Pancreas (tissue), 10 donors: ENCODE measurements around the gene ADO. TPM values are rescaled to one million over a fixed set of nuclear protein-coding genes. Genes with fewer than 3 reads are reported as not detected.
"Not testable (repeated sequence)": the region's sequence is repeated elsewhere in the genome, so short reads cannot be mapped to it uniquely, and the experiment has no call there.

ENCODE experiments used
- ATAC-seq, 4 donors: fragments of 200-7000 bp; cut with Tn5 transposase; one replicate each; pipeline versions ENCODE4 v1.8.0 to v1.9.1; 2020; ENCODE audit warnings: mild to moderate bottlenecking in 4 of 4, moderate library complexity in 4 of 4
- DNase-seq, 6 donors: peaks; one replicate each; pipeline ENCODE4 v3.0.0-alpha.2; 2020
- FAIRE-seq: peaks from 2 replicates; lab custom pipeline; 2012; peaks lifted over from hg19 to GRCh38; lab: Jason Lieb, UNC
- H3K27ac ChIP-seq, 4 donors: fragments of 200-600 bp; sonication (generic); 1 replicate in 3 of 4; 2 replicates in 1 of 4; pipeline versions ENCODE4 v1.5.0 to v1.8.0; 2020
- H3K27me3 ChIP-seq, 4 donors: fragments of 200-600 bp; one replicate each; pipeline ENCODE4 v1.8.0; 2021
- H3K36me3 ChIP-seq, 3 donors: fragments of 200-600 bp; sonication (generic) in 1 of 3; one replicate each; pipeline versions ENCODE4 v1.5.0 to v1.8.0; 2020 to 2021
- H3K4me1 ChIP-seq, 3 donors: fragments of 200-600 bp; one replicate each; pipeline ENCODE4 v1.8.0; 2021
- H3K4me3 ChIP-seq, 4 donors: fragments of 200-600 bp; sonication (generic) in 2 of 4; one replicate each; pipeline versions ENCODE4 v1.5.0 to v1.8.0; 2020 to 2021
- H3K9me3 ChIP-seq, 4 donors: fragments of 200-600 bp; one replicate each; pipeline ENCODE4 v1.8.0; 2021
- CTCF ChIP-seq, 4 donors: fragments of 200-600 bp; sonication (generic) in 3 of 4; IDR thresholded peaks; one replicate each; pipeline versions ENCODE4 v1.5.0 to v1.8.0; 2021; ENCODE audit warnings: antibody characterized with exemption in 4 of 4
- WGBS, 2 donors: extraction: QIAGEN DNeasy Blood & Tissue Kit; methylation state at CpG; one replicate each; pipeline ENCODE4 v1.1.7; 2013; 5-methylcytosine and 5-hydroxymethylcytosine counted together
- intact Hi-C, 3 donors: fragments of 100-400 bp; cut with DNase I; formaldehyde crosslinking; loops; one replicate each; pipeline versions ENCODE4 v1.11.1 to v1.14.2; 2022
- polyA plus RNA-seq, 2 donors: library from polyadenylated mRNA; stranded (reverse); fragments of 200-250 nt; gene quantifications; one replicate each; pipeline ENCODE4 v1.2.3, GENCODE V29; 2013
- total RNA-seq, 6 donors: library from RNA; stranded (reverse); fragmentation: NEBNext Ultra II Directional in 4 of 6; extraction: Animal tissue kit (Norgen Biotek cat#: 25700) in 4 of 6; gene quantifications; one replicate each; pipeline versions ENCODE4 v1.2.1 to v1.2.4, GENCODE V29; 2021 to 2023
- donor health status: healthy with polysubstance abuse.
- donor health status: DM: no; HTN: no; CAD: no; lungs with moderate emphysema.
- donor health status: DM: no; HTN: no; CAD: no.
- donor health status: control.
- donor health status: control.
- donor health status: Bipolar disorder and iron deficiency.
- donor health status: DM: yes; HTN: yes; CAD: no.
- donor health status: DM: no; HTN: no; CAD: no.
- donor health status: DM: no; HTN: no; CAD: no.
- donor health status: DM: yes; HTN: yes; CAD: no.

Gene ADO
- total and polyA plus RNA-seq, 8 donors = 2.4 to 9.6 (median 5.3) TPM

GRCh38 chr10:62779487-62780248 lies 24.9 kb upstream of the ADO start:
- 64 to 76% methylated on average over 5 of the region's 5 CpGs for WGBS, 2 donors
- no peak for FAIRE-seq
- peak in 1 of 6 donors; percentile 35 for DNase-seq
- peak in 1 of 4 donors; percentile 66 for ATAC-seq
- Histone ChIP-seq H3K4me3 (no peak overlapping the region), H3K4me1 (no peaks in the 10 kb centered on the region), H3K36me3 (no peaks in the 10 kb centered on the region), H3K27ac (no peak overlapping the region), H3K9me3 (no peaks in the 10 kb centered on the region), H3K27me3 (no peaks in the 10 kb centered on the region)
- intact Hi-C loops = no loop called here
- TF ChIP-seq CTCF (IDR thresholded peaks at IDR 0.05) = no peak

GRCh38 chr10:62784537-62784936 lies 20.0 kb upstream of the ADO start:
- H3K4me1 ChIP-seq, H3K27ac ChIP-seq, H3K4me3 ChIP-seq, intact Hi-C loops, H3K27me3 ChIP-seq, FAIRE-seq, H3K9me3 ChIP-seq, DNase-seq, ATAC-seq, H3K36me3 ChIP-seq: not testable (repeated sequence)
- WGBS, 2 donors = 83 to 91% methylated on average over 3 of the region's 3 CpGs

- not testable (repeated sequence) for ATAC-seq, FAIRE-seq
- 67 to 73% methylated on average over 2 of the region's 2 CpGs for WGBS, 2 donors
Observed at GRCh38 chr10:62788285-62788684, 16.2 kb upstream of the ADO start.

DNA sequence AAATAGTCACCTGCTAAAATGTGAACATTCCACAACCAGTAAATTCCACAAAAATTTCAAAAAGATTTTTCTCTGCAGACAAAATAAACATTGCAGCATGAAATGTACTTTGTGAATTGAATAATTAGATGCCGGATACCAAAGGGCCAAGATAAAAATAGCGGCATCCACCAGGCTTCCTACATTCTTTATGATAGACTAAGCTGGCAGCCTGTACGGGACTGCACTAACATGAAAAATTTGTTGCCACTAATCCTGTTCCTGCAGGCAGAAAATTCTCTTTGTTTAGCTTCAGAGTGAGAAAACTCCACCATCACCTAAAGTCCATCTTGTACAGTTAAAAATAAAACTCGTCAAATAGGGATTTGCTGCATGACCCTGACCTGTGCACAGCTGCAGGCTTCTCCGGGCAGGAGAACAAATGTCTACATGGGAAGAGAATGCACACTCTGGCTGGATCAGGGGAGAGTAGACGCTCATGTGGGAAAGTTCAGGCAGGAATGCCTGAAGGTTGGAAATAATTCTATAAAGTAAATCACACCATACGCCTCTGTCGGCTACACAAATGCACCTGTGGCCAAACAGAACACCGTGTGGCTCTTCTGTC lies 15.6 kb upstream of the ADO start:
- Histone ChIP-seq H3K36me3 (no peaks in the 10 kb centered on the region), H3K4me1 (no peaks in the 10 kb centered on the region), H3K27ac (no peak overlapping the region), H3K9me3 (no peaks in the 10 kb centered on the region), H3K27me3 (no peaks in the 10 kb centered on the region), H3K4me3 (no peak overlapping the region)
- ATAC-seq = no peak
- no peak for FAIRE-seq
- 34 to 37% methylated on average over 9 of the region's 9 CpGs for WGBS, 2 donors
- TF ChIP-seq CTCF (IDR thresholded peaks at IDR 0.05) = no peak
- intact Hi-C loops = no loop called here
- DNase-seq = no peak

More at GRCh38 chr10:62788285-62788684, 16.2 kb upstream of the ADO start:
- intact Hi-C loops, H3K9me3 ChIP-seq, DNase-seq, H3K36me3 ChIP-seq, H3K27me3 ChIP-seq, H3K4me1 ChIP-seq, H3K4me3 ChIP-seq, H3K27ac ChIP-seq: not testable (repeated sequence)

- 57 to 65% methylated on average over 14 of the region's 14 CpGs for WGBS, 2 donors
- no peak overlapping the region for H3K4me3 ChIP-seq
- H3K27me3 ChIP-seq = no peaks in the 10 kb centered on the region
- ATAC-seq = no peak
- no peak overlapping the region for H3K27ac ChIP-seq
- no peak for FAIRE-seq
- TF ChIP-seq CTCF (IDR thresholded peaks at IDR 0.05) = no peak
- H3K4me1 ChIP-seq = no peaks in the 10 kb centered on the region
- intact Hi-C loops = no loop called here
- no peak for DNase-seq
- no peaks in the 10 kb centered on the region for H3K9me3 ChIP-seq
- H3K36me3 ChIP-seq = no peaks in the 10 kb centered on the region
Observed at GRCh38 chr10:62790019-62790555, 14.4 kb upstream of the ADO start.
